GM12892 (cell line): ENCODE measurements around the gene NDFIP1.

Experiments used
- POLR2A ChIP-seq: IDR thresholded peaks from 2 replicates; pipeline ENCODE4 v1.6.1; 2011; ENCODE audit warnings: low read depth, low read length, control low read depth
- POLR2AphosphoS5 ChIP-seq: IDR thresholded peaks from 2 replicates; pipeline ENCODE4 v1.6.1; 2011; ENCODE audit warnings: low read depth, low read length, control low read depth
- TAF1 ChIP-seq: IDR thresholded peaks from 2 replicates; pipeline ENCODE4 v1.6.1; 2011; ENCODE audit warnings: low read depth, mild to moderate bottlenecking, control low read depth, low read length, borderline replicate concordance

DNA sequence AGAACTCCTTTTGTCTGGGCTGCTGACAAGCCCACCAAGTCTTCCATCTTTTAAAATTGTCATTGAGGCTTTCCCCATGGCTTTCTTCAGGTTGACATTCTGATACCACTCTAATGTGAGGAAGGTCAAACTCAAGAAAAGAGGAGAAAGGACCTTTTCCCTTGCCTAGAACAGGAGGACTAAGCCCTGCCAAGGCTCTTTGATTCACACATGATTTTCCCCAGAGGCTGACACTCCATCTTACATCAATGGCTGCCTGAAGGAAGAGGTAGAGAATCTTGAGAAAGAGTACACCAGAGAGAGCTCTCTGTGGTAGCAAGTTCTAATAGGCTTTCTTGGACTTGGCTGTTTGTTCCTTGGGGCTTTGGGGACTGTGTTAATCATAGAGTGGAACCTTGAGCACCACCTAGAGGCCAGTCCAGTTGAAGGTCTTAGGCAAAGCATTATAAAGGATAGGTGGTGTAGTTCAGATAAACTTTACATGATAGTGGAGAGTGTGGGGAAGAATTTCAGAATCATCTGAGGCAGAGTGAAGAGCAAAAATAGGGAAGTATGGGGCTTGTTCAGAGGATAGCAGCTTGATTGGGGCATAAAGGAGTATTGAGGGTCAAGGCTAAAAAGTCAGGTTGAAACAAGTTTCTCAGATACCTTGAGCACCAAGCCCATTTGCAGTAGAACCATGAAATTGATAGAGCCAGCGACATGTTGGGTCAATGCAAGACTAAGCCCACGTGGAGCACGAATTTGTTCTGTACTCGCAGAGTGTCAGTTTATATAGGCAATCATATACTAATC lies 36.7 kb downstream of the NDFIP1 start:
- TF ChIP-seq POLR2A (no peak), POLR2AphosphoS5 (no peak), TAF1 (no peak)
